Hematopoietic multipotent progenitor cell treated with erythropoietin and hydrocortisone succinate and interleukin-3 and kit ligand, for 17 days (in vitro differentiated cells): ENCODE measurements around the gene CRYBG2.

Experiments used
- DNase-seq: peaks from one replicate; pipeline ENCODE4 v3.0.0-alpha.2; 2015; ENCODE audit warnings: low spot score

CRYBG2 gene

DNA sequence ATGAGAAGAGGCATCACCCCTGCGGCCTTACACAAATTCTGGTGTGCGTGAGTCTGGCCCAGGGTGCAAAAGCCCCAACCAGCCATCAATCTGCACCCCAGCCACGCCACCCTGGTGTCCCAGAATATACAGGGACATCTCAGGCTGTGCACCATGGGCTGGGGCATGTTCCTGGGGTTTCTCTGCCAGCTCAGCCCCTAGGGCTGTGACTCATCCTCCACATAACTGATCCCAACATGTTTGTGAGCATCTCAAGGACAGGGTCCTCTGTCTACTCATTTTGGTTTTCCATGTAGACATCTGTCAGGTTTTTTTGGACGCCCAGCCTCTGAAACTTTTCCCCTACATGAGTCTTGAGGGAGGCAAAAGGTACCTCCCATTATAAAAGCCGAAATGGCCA, 18.1 kb upstream of the CRYBG2 start:
- DNase-seq = no peak

DNA sequence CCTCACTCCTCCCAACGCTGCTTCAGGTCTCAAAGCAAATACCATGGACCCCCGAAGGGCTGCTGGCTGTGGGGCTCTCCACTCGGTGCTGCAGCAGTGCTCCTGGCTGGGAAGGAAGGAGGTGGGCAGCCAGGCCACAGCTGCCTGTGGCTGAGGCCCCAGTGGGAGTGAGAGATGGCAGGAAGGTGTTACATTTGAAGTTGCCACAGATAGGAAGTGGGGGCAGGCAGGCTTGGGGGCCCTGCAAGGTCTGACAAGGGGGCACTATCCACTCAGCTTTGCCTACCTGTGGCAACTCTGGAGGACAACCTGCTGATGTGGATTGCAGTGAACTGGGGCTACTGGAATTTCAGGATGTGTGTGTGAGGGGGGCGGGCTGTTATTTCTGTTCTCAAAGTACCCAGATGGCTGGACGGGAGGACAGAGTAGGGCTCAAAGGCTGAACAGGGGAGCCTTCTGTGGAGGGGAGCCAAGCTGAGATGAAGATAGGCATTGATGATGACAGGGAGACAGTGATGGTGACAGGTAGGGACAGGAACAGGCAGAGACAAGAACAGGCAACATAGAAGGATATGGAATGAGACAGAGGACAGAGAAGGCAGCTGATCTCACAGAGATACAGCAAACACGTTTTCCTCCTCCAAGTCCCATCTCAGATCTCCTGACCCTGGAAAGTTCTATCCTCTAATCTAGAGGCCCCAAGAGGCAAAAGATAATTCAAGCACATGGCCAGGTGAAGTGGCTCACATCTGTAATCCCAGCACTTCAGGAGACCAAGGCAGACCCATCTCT, 16.9 kb upstream of the CRYBG2 start:
- no peak for DNase-seq

DNA sequence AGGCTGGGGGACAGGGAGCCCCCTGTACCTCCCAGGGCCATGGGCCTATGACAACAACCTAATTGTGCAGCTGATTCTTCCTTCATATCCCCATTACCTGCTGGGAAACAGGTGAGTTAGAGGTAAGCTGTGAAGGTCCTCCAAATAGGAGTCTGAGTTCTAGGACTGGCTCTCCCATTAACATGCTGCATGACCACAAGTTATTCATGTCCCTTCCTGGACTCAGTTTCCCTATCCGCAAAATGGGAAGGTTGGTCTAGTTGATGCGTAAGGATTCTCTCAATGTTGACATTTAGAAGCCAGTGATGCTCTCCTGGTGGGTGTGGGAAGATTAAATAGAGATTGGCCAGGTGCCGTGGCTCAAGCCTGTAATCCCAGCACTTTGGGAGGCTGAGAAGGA, 14.6 kb upstream of the CRYBG2 start:
- no peak for DNase-seq

DNA sequence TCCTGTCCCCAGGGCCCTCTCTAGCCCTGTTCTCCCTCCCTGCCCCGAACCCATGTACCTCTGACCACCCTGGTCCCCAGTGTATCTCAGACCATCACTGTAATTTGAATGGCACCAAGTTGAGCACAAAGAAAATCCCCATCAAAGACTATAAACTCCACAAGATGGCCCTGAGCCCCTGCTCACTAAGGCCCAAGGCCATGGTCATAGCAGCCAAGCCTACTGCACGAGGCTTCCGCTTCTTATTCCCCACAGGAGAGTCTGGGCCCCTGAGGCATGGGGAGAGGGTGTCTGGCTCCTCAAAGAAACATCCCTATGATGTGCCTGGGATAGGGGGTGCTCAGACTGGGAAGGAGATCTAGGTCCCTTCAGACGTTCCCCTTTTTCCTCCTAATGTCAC, 14.1 kb upstream of the CRYBG2 start:
- no peak for DNase-seq

DNA sequence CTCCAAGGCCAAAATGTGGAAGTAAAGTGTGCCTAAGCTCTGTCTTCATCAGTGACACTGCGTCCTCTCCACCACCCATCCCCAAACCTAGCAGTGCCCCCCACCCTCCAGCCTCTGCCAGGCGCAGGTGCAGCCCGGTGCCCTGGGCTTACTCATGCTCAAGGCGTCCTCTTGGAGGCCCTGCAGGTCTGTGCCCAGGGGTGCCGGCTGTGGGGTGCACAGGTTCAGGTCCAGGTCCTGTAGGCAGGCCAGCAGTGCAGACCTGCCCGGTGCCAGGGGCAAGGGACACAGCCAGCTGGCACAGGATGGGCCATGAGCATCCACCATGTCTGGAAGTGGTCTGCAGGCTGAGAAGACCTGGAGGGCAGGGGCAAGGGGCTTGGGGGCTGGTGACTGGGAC, 13.5 kb upstream of the CRYBG2 start:
- no peak for DNase-seq

DNA sequence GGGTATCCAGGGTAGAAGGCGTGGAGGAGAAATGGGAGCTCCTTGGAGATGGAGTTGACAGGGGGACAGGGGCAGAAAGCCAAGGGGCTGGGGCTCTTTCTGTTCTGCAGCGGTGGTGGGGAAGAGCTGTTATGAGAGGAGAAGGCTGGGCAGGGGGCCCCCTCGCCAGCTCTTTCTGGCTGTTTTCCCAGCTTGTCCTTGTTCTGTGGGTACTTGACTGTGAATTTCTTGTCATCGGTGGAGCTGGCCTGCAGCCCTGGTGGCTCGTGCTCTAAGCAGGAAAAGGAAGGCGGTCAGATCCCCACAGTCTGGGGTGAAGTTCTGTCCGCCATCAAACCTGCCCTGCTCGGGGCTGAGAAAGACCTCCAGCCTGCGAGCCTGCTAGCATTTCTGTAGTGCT, 11.0 kb upstream of the CRYBG2 start:
- no peak for DNase-seq

DNA sequence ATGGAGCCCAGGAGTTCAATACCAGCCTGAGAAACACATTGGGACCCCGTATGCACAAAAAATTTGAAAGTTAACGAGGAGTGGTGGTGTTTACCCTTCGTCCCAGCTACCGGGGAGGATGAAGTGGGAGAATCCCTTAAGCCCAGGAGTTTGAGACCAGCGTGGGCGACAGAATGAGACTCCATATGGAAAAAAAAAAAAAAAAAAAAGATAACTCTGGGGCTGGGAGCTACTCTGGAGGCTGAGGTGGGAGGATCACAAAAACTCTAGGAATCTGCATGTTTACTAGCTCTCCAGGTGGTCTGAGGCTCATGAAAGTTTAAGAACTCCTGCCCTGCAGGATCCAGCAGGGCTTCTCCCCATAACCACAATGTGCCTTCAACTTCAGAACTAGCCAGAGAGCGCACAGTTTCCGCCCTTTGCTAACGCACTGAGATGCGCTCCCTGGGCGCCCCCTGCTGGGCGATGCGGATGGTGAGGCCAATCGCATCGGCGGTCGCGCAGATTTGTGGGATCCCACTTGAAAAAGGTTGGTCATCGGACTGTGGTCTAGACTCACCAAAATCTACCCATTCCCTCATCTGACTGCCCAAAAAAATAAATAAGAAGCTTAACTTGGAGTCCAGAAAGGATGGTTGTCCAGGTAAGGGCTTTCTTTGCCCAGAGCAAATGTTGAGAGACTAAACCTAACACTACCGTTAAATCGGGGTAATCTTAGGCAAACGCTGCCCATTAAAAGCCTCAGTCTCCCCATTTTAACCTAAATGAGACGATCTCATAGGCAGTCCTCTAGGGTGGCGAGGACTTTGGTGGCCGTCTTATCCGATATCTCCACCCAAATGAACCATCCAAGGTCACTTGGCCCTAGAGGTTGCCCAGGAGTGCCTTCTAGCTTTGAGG, 9.9 kb upstream of the CRYBG2 start:
- DNase-seq = peak; percentile 81

DNA sequence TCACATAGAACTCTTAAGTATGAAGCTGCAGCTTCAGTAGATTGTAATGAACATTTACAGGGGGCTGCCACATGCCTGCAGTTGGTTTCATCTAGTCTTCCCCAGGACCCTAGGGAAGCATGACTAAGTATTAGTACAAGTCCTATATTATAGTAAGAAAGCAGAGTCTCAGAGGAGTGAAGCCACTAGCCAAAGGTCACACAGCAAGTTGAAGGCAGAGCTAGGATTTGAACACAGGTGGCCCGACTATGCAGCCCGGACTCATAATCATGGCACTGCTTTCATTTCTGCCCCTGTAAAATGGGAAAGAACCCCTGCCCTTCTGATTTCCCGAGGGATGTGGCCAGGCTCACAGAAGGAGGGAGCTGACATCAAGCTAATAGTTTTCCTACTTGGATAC, 8.4 kb upstream of the CRYBG2 start:
- DNase-seq = no peak

DNA sequence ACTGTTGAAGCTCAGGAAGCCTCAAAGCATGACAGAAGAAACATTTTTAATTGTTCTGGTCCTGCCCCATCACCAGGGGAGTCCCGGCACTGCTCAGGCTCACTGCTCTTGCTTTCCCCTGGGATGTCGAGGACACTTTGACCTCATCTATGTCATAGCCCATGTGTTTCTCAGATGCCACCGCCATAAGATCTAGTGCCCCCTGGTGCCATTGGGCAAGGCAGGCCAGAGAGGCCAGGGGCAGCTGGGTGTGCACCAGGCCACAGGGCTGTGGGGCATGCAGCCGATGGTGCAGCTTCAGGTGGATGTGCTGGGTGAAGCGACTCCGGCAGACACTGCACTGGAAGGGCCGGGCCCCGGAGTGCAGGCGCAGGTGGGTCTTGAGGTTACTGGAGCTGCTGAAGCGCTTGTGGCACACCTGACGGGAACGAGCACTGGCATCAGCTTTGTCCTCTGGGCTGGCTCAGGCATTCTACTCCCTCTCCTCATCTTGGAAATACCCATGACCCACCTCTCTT, 7.7 kb upstream of the CRYBG2 start:
- DNase-seq = no peak

DNA sequence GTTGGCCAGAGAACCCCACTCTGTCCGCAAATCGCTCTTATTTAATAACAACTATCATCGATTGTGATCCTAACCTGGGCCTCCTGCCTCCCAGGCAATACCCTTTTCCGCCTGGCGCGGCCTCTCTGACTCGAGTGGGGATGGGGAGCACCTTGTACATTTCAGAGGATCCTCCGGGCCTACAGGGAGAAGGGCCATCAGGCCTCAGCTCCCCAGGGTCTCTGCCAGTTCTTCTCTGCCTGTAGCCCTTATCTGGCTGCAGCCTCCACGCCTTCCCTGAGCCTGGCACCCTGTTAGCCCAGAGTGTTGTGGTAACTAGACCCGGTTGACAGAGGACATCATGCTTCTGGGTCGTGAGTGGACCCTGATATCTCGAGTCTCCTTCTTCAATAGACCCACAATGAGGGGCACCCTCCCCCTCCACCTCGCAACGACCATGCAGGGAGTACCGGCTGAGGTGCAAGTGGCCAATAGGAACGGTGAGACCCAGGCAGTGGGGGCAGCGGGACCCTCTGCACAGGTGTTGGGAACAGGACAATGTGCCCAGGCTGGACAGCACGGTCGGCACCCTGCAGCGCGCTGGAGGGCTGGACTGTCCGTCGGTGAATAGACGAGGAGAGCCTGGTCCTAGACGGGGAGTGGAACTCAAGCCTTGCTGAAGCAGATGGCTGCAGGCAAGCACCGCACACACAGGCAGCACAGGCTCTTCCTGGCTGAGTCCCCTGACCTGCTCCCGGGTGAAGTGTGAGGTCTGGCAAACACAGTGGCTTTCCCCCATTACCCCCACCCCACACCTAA, 7.1 kb upstream of the CRYBG2 start:
- DNase-seq = no peak

DNA sequence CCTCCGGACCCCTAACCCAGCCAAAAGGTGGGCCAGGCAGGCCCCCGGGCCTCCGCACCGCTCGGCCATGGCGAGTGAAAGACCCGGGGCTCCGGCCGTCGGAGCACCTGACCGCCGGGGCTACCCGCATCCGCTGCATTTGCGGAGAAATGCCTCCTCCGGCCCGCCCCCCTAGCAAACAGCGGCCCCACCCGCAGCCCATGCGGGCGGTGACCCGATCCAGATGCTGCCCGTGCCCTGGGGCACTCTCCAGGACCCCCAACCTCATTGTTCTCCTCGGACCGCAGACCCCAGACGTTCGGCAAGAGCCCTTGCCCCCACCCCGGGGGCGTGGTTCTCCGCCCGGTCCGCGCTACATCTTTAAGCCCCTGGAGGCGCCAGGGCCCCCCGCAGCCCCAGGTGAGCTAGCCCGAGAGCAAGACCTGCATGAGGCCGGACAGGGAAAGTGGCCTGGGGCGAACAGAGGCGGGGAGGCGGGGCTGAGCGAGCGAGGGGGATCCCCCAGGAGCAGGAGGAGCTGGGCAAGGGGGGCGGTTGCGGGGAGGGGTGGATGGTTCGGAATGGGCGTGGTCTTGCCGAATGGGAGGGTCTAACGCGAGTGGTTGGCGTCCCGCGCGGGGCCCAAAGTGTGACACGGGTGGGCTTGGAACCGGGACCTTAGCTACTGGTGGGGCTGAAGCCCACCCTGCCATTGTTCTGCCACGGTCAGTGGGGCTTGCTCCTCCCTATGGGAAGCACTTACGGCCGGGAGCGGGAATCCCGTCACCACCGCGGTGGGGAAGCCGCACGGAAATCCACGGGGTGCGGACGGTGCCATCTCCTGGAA, 6.3 kb upstream of the CRYBG2 start:
- DNase-seq = no peak

DNA sequence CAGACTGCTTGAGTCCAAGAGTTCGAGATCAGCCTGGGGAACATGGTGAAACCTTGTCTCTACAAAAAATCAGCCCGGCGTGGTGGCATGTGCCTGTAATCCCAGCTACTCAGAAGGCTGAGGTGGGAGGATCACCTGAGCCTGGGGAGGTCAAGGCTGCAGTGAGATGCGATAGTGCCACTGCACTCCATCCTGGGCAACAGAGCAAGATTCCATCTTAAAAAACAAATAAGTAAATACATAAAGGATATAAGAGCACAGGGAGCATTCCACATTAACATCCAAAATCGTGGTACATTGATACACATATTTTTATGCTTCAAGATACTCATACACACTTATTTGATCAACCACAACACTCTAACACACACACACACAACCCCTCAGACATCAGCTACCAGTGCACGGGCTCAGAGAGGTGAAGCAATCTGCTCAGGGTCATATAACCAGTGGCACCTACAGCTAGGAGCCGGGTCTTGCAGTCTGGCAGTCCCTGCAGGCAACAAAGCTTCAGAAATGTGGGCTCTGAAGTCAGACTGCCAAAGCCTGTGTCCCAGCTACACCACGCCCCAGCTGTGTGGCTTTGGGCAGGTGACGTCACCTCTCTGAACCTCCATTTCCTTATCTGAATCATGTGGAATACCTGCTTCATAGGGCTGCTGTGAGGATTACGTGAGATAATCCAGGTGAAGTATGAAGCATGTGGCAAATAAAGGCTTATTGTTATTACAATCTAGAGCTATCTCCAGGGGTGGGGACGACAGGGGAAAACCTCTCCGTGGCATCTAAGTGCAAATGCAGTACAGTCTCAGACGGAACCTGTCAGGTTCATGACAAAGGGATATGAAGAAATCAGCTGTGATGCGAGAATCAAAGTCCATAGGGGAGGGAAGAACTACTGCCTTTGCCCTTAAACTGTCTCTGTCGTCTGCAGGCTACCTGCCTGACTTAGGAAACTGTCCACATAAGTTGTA, 4.8 kb upstream of the CRYBG2 start:
- DNase-seq = no peak

DNA sequence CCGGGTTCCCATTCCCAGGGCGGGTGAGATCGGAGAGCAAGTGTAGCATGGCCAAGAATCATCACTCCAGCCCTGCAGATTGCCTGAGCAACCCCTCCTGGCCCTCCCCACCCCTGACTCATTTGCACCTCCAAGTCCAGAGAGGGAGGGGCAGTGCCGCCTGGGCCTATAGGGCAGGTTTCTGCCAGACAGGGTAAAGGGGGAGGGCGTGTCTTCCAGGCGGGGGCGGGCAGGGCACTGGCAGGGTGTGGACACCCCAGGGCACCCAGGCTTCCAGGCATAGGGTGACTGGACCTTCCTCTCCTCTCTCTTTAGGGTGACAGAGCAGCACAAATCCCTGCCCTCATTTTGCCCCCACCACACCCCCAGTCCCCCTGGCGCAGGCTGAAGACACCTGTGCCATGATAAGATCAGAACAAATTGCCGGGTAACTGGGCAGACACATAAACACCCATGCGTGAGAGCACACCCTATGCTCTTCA, 3.2 kb upstream of the CRYBG2 start:
- DNase-seq = no peak

DNA sequence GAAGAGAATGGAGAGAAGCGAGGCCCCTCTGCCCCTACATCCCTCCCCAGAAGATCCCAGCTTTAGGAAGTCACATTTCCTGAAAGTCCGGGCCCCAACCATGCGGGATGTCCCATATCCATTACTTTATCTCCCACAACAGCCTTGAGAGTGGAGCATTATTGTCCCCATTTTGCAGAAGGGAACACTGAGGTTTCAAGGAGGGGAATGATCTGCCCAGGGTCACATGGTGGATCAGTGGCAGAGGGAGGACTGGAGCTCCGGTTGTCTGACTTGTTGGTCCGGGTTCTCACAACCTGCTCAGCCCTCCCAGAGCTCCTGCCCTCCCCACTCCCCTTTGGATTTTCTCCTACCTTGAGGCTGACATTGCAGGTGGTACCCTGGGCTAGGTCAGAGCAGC, 2.2 kb upstream of the CRYBG2 start:
- DNase-seq = no peak

DNA sequence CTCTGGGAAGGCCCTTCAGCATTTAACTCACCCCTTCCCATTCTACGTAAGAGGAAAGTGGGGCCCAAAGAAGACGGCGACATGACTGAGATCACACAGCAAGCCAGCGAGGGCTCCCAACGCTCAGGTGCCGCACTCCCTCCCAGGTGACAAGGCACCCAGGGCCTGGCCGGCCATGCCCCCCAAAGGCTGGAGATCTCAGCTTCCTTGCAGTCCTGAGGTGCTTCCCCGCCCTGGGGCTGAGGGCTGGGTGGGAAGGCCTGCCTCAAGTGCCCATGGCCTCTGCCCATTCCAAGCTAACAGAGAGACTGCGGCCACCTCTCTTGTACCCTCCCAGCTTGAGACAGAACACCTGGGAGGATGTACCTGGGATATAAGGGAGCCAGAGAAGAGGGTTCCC, 1.0 kb upstream of the CRYBG2 start:
- DNase-seq = no peak

DNA sequence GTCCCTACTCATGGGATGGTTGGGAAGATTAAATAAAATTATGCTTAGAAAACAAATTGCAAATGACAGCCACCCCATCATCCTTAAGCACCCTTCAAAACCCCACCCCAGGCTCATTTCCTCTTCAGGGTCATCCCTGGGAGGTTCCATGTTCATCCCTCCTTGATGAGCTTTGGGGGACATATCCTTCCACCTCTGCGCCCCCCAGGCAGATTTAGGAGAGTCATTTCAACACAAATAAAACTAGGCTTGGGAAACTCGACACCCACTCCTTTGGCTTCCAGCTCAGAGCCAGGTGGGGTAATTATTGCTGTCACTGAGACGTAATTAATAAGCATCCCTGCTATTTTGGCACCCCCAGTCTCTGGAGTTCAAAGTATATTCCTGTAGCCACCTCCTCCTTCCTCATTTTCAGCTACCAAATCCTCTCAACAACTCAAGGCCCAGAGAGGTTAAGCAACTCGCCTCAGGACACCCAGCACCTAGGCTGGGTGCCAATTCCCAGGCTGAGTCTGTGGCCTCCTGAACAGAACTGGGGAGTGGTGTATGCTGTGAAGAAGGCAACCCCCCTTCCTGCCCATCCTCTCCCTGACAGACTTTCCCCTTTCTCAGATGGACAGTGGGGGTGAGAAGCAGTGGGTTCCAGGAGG, 595 bp downstream of the CRYBG2 start:
- no peak for DNase-seq

DNA sequence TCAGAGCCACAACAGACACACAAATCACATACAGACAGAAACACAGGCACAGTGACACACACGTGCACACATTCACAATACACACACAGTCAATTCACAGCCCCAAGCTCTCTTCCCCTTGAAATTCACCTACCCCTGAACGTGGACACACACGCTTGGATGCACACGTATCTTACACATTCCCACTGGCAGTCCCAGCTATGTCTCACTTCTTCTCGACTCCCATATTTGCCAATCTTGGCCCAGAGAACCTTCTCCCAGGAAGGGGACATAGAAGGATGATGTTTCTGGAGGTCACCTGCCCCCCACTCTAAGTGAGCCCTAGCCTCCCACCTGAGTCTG, 1.6 kb downstream of the CRYBG2 start:
- DNase-seq = no peak

DNA sequence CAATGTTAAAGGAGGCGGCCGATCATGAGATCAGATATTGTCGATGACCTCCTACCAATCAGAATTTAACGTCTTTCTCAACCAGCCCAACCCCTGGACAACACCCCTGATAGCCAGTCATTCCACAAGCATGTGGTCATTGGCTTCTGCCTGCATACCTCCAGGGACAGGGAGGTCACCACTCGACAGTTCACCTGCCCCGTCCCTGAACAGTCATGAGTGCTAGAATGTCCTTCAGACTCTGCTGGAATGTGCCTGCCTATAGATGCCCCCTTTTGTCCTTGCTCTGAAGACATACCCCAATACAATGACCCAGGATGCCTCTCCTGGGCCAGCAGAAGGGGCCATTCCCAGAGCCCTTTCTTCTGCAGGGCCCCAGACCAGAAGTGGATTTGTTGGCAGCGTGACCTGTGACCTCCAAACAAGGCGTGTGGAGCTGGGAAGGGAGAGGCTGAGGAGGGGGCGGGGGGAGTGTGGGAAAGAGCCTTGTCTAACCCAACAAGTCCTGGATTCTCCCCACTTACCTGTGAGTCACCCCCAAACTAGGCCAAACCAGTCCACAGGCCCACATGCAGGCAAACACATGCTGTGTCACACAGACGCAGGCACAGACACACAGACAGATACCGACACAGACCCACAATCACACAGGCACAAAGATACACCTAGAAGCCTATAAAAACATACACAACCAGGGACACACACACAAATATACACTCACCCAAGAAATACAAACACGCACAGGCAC, 2.2 kb downstream of the CRYBG2 start:
- DNase-seq = no peak
